Karpas-422 (cell line): ENCODE measurements around the gene TMCO1. TPM values are rescaled to one million over a fixed set of nuclear protein-coding genes. Genes with fewer than 3 reads are reported as not detected.
"Not testable (repeated sequence)": the region's sequence is repeated elsewhere in the genome, so short reads cannot be mapped to it uniquely, and the experiment has no call there.

ENCODE experiments used
- DNase-seq: peaks from one replicate; pipeline ENCODE4 v3.0.0-alpha.2; 2015
- H2AFZ ChIP-seq: fragments of 200-600 bp; sonication (generic); 2 replicates; pipeline ENCODE4 v1.6.1; 2014; ENCODE audit warnings: antibody characterized with exemption, low read length, mixed read lengths
- H3K27ac ChIP-seq: fragments of 200-600 bp; sonication (generic); 2 replicates; pipeline ENCODE4 v1.5.1; 2014; ENCODE audit warnings: mild to moderate bottlenecking, low read length, moderate library complexity
- H3K27me3 ChIP-seq: fragments of 200-600 bp; sonication (generic); 2 replicates; pipeline ENCODE4 v1.6.1; 2014; ENCODE audit warnings: low read length, mixed read lengths
- H3K36me3 ChIP-seq: fragments of 200-600 bp; sonication (generic); 2 replicates; pipeline ENCODE4 v1.6.1; 2014; ENCODE audit warnings: low read length, mixed read lengths; ENCODE audit not compliant: insufficient read depth
- H3K4me1 ChIP-seq: fragments of 200-600 bp; sonication (generic); 2 replicates; pipeline ENCODE4 v1.6.1; 2014; ENCODE audit warnings: mild to moderate bottlenecking, low read length, mixed read lengths
- H3K4me2 ChIP-seq: fragments of 200-600 bp; sonication (generic); 2 replicates; pipeline ENCODE4 v1.6.1; 2014; ENCODE audit warnings: low read length, low read depth, mild to moderate bottlenecking; ENCODE audit not compliant: poor library complexity, severe bottlenecking
- H3K4me3 ChIP-seq: fragments of 200-600 bp; sonication (generic); 2 replicates; pipeline ENCODE4 v1.5.1; 2014; ENCODE audit warnings: mild to moderate bottlenecking, antibody characterized with exemption, low read length, mixed read lengths
- H3K79me2 ChIP-seq: fragments of 200-600 bp; sonication (generic); 2 replicates; pipeline ENCODE4 v1.6.1; 2014; ENCODE audit warnings: mild to moderate bottlenecking, low read length, mixed read lengths
- H3K9ac ChIP-seq: fragments of 200-600 bp; sonication (generic); 2 replicates; pipeline ENCODE4 v1.6.0; 2014; ENCODE audit warnings: low read length
- H3K9me2 ChIP-seq: fragments of 200-600 bp; sonication (generic), shearing (Covaris generic); replicated peaks from 2 replicates; pipeline ENCODE4 v1.6.0; 2014; ENCODE audit warnings: mild to moderate bottlenecking, low read length, moderate library complexity; ENCODE audit not compliant: insufficient read depth
- H3K9me3 ChIP-seq: fragments of 300-700, 200-600 bp; sonication (generic); 2 replicates; pipeline ENCODE4 v1.6.1; 2014; ENCODE audit warnings: low read length, mixed read lengths
- H4K20me1 ChIP-seq: fragments of 200-600 bp; sonication (generic); 2 replicates; pipeline ENCODE4 v1.6.1; 2014; ENCODE audit warnings: mild to moderate bottlenecking, antibody characterized with exemption, low read length, low read depth; ENCODE audit not compliant: insufficient read depth
- total RNA-seq: library from RNA; depleted of rRNA; stranded (reverse); fragments of >200 nt; shearing (Covaris generic); gene quantifications from 2 replicates; pipeline ENCODE4 v1.2.3, GENCODE V29; 2014; ENCODE audit warnings: low replicate concordance

The TMCO1 gene
- total RNA-seq, 1 experiment from 2014 or later: 103 TPM

DNA sequence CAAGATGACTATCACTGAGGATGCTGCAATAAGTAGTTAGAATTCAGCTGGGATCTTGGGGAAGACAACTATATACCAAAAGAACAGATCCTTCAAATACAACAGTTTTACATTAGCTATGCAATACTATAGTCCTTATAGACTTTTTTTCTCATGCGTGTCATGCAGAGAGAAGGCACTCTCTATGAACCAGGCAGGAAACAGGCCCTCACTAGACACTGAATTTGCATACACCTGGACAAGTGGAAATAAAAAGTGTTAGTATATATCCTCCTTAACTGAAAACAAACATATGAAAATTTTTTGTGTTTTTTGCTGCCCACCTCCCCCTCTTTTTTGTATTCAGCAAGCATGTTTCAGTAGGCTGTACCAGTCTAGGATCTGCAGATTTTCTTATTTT is 29.9 kb downstream of the TMCO1 start:
- Histone ChIP-seq H4K20me1 (no peaks in the 10 kb centered on the region), H3K79me2 (peaks cover 25% of the 10 kb centered on the region), H3K9me2 (no peaks in the 10 kb centered on the region), H3K9ac (no peak overlapping the region), H3K36me3 (peaks cover 9% of the 10 kb centered on the region; the same call in 1 of the 2 replicates), H3K9me3 (no peaks in the 10 kb centered on the region), H3K27ac (no peak overlapping the region), H3K4me3 (no peak overlapping the region), H3K4me1 (peaks cover 11% of the 10 kb centered on the region), H3K4me2 (no peak overlapping the region), H2AFZ (no peak overlapping the region), H3K27me3 (no peaks in the 10 kb centered on the region)
- peak; percentile 60 for DNase-seq

DNA sequence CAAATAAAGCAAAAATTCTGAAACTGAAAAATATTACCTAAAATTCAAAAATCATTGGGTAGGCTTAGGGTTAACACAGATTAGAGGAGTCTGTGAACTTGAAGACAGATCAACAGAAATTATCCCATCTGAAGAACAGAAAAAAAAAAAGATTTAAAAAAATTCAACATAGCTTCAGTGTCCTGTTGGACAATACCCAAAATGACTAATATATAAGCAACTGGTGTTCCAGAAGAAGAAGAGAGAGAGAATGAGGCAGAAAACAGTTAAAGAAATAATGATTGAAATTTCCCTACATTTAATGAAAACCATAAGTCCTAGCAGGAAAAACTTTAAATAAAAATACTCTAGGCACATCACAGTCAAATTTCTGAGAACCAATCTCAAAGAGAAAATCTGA is 31.5 kb downstream of the TMCO1 start:
- Histone ChIP-seq H3K4me3 (no peak overlapping the region), H3K27me3 (no peaks in the 10 kb centered on the region), H3K4me1 (peaks cover 11% of the 10 kb centered on the region), H3K27ac (no peak overlapping the region), H3K36me3 (peaks cover 5% of the 10 kb centered on the region; the same call in 1 of the 2 replicates), H3K9ac (no peak overlapping the region), H4K20me1 (no peaks in the 10 kb centered on the region), H3K4me2 (no peak overlapping the region), H3K79me2 (peaks cover 25% of the 10 kb centered on the region), H2AFZ (no peak overlapping the region), H3K9me2 (no peaks in the 10 kb centered on the region), H3K9me3 (no peaks in the 10 kb centered on the region)
- DNase-seq: no peak

DNA sequence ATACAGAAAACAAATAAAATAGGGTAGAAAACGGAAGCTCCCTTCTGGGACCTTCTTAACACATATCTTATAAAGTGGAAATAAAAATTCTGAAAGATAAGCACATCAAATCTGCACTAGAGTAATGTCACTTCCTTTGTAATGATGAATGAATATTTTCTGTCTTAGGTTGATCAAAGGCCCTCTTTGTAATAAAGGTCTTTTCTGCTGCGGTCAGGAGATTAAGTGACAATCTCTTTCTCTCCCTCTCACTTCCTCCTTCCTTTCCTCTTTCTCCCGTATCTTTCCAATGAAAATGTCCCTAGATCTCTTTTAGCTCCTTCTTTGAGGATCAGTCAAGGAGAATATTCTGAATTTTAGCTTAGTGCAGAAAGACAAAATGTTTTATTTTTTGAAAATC is 33.8 kb downstream of the TMCO1 start:
- Histone ChIP-seq H3K4me3 (no peak overlapping the region), H4K20me1 (no peaks in the 10 kb centered on the region), H3K36me3 (peaks cover 5% of the 10 kb centered on the region; the same call in 1 of the 2 replicates), H3K9ac (no peak overlapping the region), H3K27ac (no peak overlapping the region), H3K27me3 (no peaks in the 10 kb centered on the region), H3K79me2 (peaks cover 29% of the 10 kb centered on the region), H3K4me1 (peaks cover 11% of the 10 kb centered on the region), H3K9me2 (no peaks in the 10 kb centered on the region), H3K9me3 (no peaks in the 10 kb centered on the region), H2AFZ (no peak overlapping the region), H3K4me2 (no peak overlapping the region)
- DNase-seq: no peak

DNA sequence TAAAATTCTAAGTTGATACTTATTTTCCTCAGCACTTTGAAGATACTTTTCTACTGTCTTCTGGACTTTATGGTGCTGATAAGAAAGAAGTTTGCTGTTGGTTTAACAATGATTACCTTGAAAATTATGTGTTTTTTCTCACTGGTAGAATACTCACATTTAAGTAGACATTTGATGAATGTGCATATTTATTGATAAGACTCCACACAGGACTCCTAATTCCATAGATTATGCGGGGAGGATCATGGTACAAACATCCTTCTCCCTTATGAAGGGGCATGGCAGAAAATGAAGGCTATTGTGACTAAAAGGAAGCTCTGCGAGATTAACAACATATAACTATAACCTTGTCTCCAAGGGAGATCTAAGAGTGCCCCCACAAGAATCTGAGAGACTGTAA is 41.8 kb downstream of the TMCO1 start:
- Histone ChIP-seq H3K4me2 (no peak overlapping the region), H3K36me3 (no peaks in the 10 kb centered on the region), H3K4me3 (no peak overlapping the region), H3K9ac (no peak overlapping the region), H4K20me1 (no peaks in the 10 kb centered on the region), H3K9me3 (no peaks in the 10 kb centered on the region), H3K9me2 (no peaks in the 10 kb centered on the region), H3K4me1 (no peaks in the 10 kb centered on the region), H3K79me2 (peaks cover under 1% of the 10 kb centered on the region; the same call in 1 of the 2 replicates), H3K27me3 (no peaks in the 10 kb centered on the region), H3K27ac (no peak overlapping the region), H2AFZ (no peak overlapping the region)
- DNase-seq: no peak

DNA sequence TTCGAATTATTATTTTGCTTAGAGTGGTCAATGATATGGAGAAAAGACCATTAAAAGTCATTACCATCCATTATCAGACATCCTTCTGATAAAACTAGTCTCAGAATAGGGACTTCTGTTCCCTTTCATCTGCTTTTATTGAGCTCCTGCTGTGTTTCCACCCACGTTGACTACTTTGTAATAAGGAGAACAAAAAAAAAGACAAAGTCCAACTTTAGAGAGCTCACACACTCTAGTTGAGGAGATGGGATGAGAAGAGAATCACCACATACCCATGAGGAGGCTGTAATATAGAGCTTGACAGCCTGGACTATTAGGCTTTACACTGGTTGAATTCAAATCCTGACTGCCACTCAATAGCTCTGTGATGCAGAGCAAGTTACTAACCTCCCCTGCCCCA is 42.5 kb downstream of the TMCO1 start:
- no peak overlapping the region for H3K9ac ChIP-seq

DNA sequence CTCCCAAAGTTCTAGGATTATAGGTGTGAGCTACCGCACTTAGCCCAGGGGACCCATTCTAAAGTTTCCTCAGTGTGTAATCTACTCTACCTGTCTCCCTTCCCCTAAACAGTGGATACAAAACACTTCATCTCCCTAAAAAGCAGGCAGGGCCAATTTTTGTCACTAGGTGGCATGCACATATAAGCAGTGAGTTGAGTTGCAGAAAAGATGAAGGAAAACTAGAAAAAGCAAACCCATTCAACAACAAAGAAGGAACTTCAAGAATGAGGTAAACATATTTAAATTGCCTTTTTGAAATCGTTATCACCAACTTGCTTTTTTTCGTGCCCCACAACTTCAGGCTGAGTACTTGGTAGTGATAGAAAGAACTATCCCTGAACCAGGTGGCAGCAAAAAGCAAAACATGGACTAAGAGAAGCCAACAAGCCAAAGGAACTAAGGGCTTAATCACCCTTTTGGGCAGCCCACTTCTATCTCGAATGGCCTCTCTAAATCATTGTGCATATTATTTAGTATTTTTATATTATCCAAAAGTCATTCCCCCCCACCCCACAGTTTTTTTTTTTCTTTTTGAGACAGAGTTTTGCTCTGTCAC is 50.7 kb downstream of the TMCO1 start:
- no peaks in the 10 kb centered on the region for H3K36me3 ChIP-seq
- no peak overlapping the region for H3K27ac ChIP-seq
- H2AFZ ChIP-seq: no peak overlapping the region
- H3K27me3 ChIP-seq: no peaks in the 10 kb centered on the region
- no peak overlapping the region for H3K4me3 ChIP-seq
- no peaks in the 10 kb centered on the region for H3K4me1 ChIP-seq
- H3K4me2 ChIP-seq: no peak overlapping the region
- H3K79me2 ChIP-seq: no peaks in the 10 kb centered on the region
- H3K9me3 ChIP-seq: no peaks in the 10 kb centered on the region
- H3K9me2 ChIP-seq: no peaks in the 10 kb centered on the region
- DNase-seq: peak; percentile 83
- 0 out of 2 replicates have a peak, but pooled peaks cover 4% of the 10 kb centered on the region for H4K20me1 ChIP-seq
- no peak overlapping the region for H3K9ac ChIP-seq

More for the DNA sequence above, 42.5 kb downstream of the TMCO1 start:
- H3K27ac ChIP-seq: no peak overlapping the region
- no peaks in the 10 kb centered on the region for H4K20me1 ChIP-seq
- H3K27me3 ChIP-seq: no peaks in the 10 kb centered on the region
- H3K4me3 ChIP-seq: no peak overlapping the region
- H3K4me2 ChIP-seq: no peak overlapping the region
- H3K36me3 ChIP-seq: no peaks in the 10 kb centered on the region
- H3K9me3 ChIP-seq: no peaks in the 10 kb centered on the region
- no peaks in the 10 kb centered on the region for H3K4me1 ChIP-seq
- H2AFZ ChIP-seq: no peak overlapping the region
- H3K79me2 ChIP-seq: no peaks in the 10 kb centered on the region
- H3K9me2 ChIP-seq: no peaks in the 10 kb centered on the region
- DNase-seq: no peak

DNA sequence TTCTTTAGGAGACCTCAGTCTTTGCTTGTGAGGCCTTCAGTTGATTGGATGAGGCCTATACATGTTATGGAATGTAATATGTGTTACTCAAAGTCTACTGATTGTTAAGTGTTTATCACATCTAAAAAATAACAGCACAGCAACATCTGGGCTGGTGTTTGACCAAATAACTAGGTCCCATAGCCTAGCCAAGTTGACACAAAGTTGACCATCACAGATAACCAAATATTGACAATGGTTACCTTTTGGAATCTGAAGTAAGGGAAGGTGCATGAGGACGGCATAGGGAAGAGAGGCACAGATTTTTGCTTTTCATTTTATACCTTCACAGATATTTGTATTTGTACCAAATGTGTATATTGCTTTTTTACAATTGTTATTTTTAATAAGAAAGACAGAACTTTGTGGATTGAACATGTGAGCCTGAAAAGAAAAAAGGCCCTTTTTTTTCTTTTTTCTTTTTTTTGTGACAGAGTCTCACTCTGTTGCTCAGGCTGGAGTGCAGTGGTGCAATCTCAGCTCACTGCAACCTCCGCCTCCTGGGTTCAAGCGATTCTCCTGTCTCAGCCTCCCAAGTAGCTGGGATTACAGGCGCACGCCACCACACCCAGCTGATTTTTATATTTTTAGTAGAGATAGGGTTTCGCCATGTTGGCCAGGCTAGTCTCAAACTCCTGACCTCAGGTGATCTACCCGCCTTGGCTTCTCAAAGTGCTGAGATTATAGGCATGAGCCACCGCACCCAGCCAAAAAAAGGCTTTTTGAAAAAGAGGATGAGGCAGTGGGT is 52.2 kb downstream of the TMCO1 start:
- H3K79me2 ChIP-seq, H3K9me3 ChIP-seq, H3K27me3 ChIP-seq, H3K27ac ChIP-seq, DNase-seq, H2AFZ ChIP-seq, H4K20me1 ChIP-seq, H3K9ac ChIP-seq, H3K4me2 ChIP-seq, H3K36me3 ChIP-seq, H3K9me2 ChIP-seq, H3K4me1 ChIP-seq, H3K4me3 ChIP-seq: not testable (repeated sequence)

DNA sequence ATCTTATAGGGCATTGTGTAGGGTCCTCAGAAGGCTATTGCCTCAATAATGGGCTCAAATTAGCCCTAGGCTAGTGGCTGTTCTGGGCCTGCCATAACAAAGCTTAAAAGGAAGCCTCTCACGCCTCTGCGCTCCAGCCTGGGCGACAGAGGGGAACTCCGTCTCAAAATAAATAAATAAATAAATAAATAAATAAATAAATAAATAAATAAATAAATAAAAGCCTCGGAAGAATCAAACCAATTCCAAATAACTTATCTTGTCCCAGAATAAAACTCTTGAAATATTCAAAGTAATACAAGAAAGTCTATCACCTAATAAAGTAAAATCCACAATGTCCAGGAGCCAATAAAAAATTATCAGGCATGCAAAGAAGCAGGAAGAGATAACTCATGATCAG is 55.9 kb downstream of the TMCO1 start:
- Histone ChIP-seq H3K4me1 (peaks cover 5% of the 10 kb centered on the region), H3K9ac (no peak overlapping the region), H3K79me2 (no peaks in the 10 kb centered on the region), H4K20me1 (no peaks in the 10 kb centered on the region), H3K9me3 (no peaks in the 10 kb centered on the region), H3K27me3 (no peaks in the 10 kb centered on the region), H3K36me3 (no peaks in the 10 kb centered on the region), H3K27ac (no peak overlapping the region), H3K4me3 (no peak overlapping the region), H3K4me2 (no peak overlapping the region), H2AFZ (no peak overlapping the region), H3K9me2 (no peaks in the 10 kb centered on the region)
- DNase-seq: no peak
